ENCODE results near the gene GNLY. TPM values are rescaled to one million over a fixed set of nuclear protein-coding genes. Genes with fewer than 3 reads are reported as not detected.

GNLY gene
- total RNA-seq, 1 donor from 2014 or later: not detected

- no peak overlapping the region for H3K4me2 ChIP-seq (ENCODE audit: low read length)
- no peaks in the 10 kb centered on the region for H3K36me3 ChIP-seq (ENCODE audit: insufficient read depth, low read length)
- no peaks in the 10 kb centered on the region for H3K79me2 ChIP-seq (ENCODE audit: insufficient read depth, low read length)
- Mint-ChIP-seq H3K4me3 (ENCODE audit: unreplicated experiment) (no peak overlapping the region), H3K36me3 (ENCODE audit: low read depth, unreplicated experiment) (no peaks in the 10 kb centered on the region), H3K27me3 (ENCODE audit: low read depth, unreplicated experiment) (peaks cover 33% of the 10 kb centered on the region), H3K4me1 (ENCODE audit: low read depth, unreplicated experiment) (peaks cover 13% of the 10 kb centered on the region), H3K27ac (ENCODE audit: unreplicated experiment) (no peak overlapping the region), H3K9me3 (ENCODE audit: unreplicated experiment) (no peaks in the 10 kb centered on the region)
- H3K4me1 ChIP-seq (ENCODE audit: insufficient read depth, low read length): peaks cover under 1% of the 10 kb centered on the region
- no peaks in the 10 kb centered on the region for H3K9me3 ChIP-seq (ENCODE audit: insufficient read depth, low read depth, low read length)
- H4K20me1 ChIP-seq (ENCODE audit: insufficient read depth, low read length): no peaks in the 10 kb centered on the region
- no peak overlapping the region for H3K27ac ChIP-seq (ENCODE audit: low read depth, low read length)
- TF ChIP-seq EZH2 (IDR thresholded peaks at IDR 0.05; ENCODE audit: insufficient read depth, low read length) (no peak), CTCF (IDR thresholded peaks at IDR 0.05; ENCODE audit: insufficient read depth, low read depth, low read length) (no peak)
- H3K27me3 ChIP-seq (ENCODE audit: insufficient read depth, low read length): peaks cover 7% of the 10 kb centered on the region
- DNase-seq (ENCODE audit: low read depth) (no peak), FAIRE-seq (no peak)
- H3K9ac ChIP-seq (ENCODE audit: low read length): no peak overlapping the region
- no peak overlapping the region for H3K4me3 ChIP-seq (ENCODE audit: insufficient read depth, low read depth, low read length)
- no peak overlapping the region for H2AFZ ChIP-seq (ENCODE audit: low read depth, low read length)
Observed at GRCh38 chr2:85695691-85696668, 1.8 kb downstream of the GNLY start.

- H3K27me3 Mint-ChIP-seq (ENCODE audit: low read depth, unreplicated experiment): peaks cover 33% of the 10 kb centered on the region
- no peaks in the 10 kb centered on the region for H3K79me2 ChIP-seq (ENCODE audit: insufficient read depth, low read length)
- H3K4me3 Mint-ChIP-seq (ENCODE audit: unreplicated experiment): peak overlapping the region; percentile 57
- H2AFZ ChIP-seq (ENCODE audit: low read depth, low read length): no peak overlapping the region
- H3K36me3 Mint-ChIP-seq (ENCODE audit: low read depth, unreplicated experiment): no peaks in the 10 kb centered on the region
- no peak overlapping the region for H3K4me3 ChIP-seq (ENCODE audit: insufficient read depth, low read depth, low read length)
- H3K27ac ChIP-seq (ENCODE audit: low read depth, low read length): no peak overlapping the region
- no peaks in the 10 kb centered on the region for H3K9me3 Mint-ChIP-seq (ENCODE audit: unreplicated experiment)
- H3K27me3 ChIP-seq (ENCODE audit: insufficient read depth, low read length): peaks cover 7% of the 10 kb centered on the region
- peaks cover 12% of the 10 kb centered on the region for H3K4me1 Mint-ChIP-seq (ENCODE audit: low read depth, unreplicated experiment)
- H3K4me2 ChIP-seq (ENCODE audit: low read length): no peak overlapping the region
- TF ChIP-seq EZH2 (IDR thresholded peaks at IDR 0.05; ENCODE audit: insufficient read depth, low read length) (no peak), CTCF (IDR thresholded peaks at IDR 0.05; ENCODE audit: insufficient read depth, low read depth, low read length) (no peak)
- no peak overlapping the region for H3K9ac ChIP-seq (ENCODE audit: low read length)
- FAIRE-seq: no peak
- DNase-seq (ENCODE audit: low read depth): no peak
- no peaks in the 10 kb centered on the region for H4K20me1 ChIP-seq (ENCODE audit: insufficient read depth, low read length)
- no peaks in the 10 kb centered on the region for H3K36me3 ChIP-seq (ENCODE audit: insufficient read depth, low read length)
- H3K27ac Mint-ChIP-seq (ENCODE audit: unreplicated experiment): no peak overlapping the region
- no peaks in the 10 kb centered on the region for H3K9me3 ChIP-seq (ENCODE audit: insufficient read depth, low read depth, low read length)
- peaks cover 12% of the 10 kb centered on the region for H3K4me1 ChIP-seq (ENCODE audit: insufficient read depth, low read length)
Observed at GRCh38 chr2:85697096-85697495, 2.9 kb downstream of the GNLY start.

GRCh38 chr2:85697716-85698115, 3.6 kb downstream of the GNLY start:
- H3K4me2 ChIP-seq (ENCODE audit: low read length): no peak overlapping the region
- peaks cover 32% of the 10 kb centered on the region for H3K27me3 Mint-ChIP-seq (ENCODE audit: low read depth, unreplicated experiment)
- DNase-seq (ENCODE audit: low read depth): no peak
- H3K36me3 Mint-ChIP-seq (ENCODE audit: low read depth, unreplicated experiment): no peaks in the 10 kb centered on the region
- TF ChIP-seq CTCF (IDR thresholded peaks at IDR 0.05; ENCODE audit: insufficient read depth, low read depth, low read length): no peak
- no peak for TF ChIP-seq EZH2 (IDR thresholded peaks at IDR 0.05; ENCODE audit: insufficient read depth, low read length)
- no peak overlapping the region for H3K4me3 Mint-ChIP-seq (ENCODE audit: unreplicated experiment)
- H3K27ac ChIP-seq (ENCODE audit: low read depth, low read length): no peak overlapping the region
- no peaks in the 10 kb centered on the region for H3K36me3 ChIP-seq (ENCODE audit: insufficient read depth, low read length)
- H3K9me3 Mint-ChIP-seq (ENCODE audit: unreplicated experiment): no peaks in the 10 kb centered on the region
- FAIRE-seq: no peak
- H3K4me1 Mint-ChIP-seq (ENCODE audit: low read depth, unreplicated experiment): peaks cover 16% of the 10 kb centered on the region
- peaks cover 12% of the 10 kb centered on the region for H3K4me1 ChIP-seq (ENCODE audit: insufficient read depth, low read length)
- no peaks in the 10 kb centered on the region for H3K9me3 ChIP-seq (ENCODE audit: insufficient read depth, low read depth, low read length)
- no peak overlapping the region for H3K27ac Mint-ChIP-seq (ENCODE audit: unreplicated experiment)
- H3K79me2 ChIP-seq (ENCODE audit: insufficient read depth, low read length): no peaks in the 10 kb centered on the region
- H3K27me3 ChIP-seq (ENCODE audit: insufficient read depth, low read length): peaks cover 7% of the 10 kb centered on the region
- H3K9ac ChIP-seq (ENCODE audit: low read length): no peak overlapping the region
- H4K20me1 ChIP-seq (ENCODE audit: insufficient read depth, low read length): no peaks in the 10 kb centered on the region
- H3K4me3 ChIP-seq (ENCODE audit: insufficient read depth, low read depth, low read length): no peak overlapping the region
- no peak overlapping the region for H2AFZ ChIP-seq (ENCODE audit: low read depth, low read length)

Measured in astrocyte (in vitro differentiated cells and primary cell).